Stimulated activated naive CD4-positive, alpha-beta T cell (primary cell): ENCODE data around the gene ABCC8.
A peak's percentile ranks its signal among the peaks of the same experiment; 100 is the strongest.

Experiments
- DNase-seq, 6 experiments: peaks; one replicate each; lab custom pipeline; 2025; lab: John Stamatoyannopoulos, UW

ABCC8 gene

DNA sequence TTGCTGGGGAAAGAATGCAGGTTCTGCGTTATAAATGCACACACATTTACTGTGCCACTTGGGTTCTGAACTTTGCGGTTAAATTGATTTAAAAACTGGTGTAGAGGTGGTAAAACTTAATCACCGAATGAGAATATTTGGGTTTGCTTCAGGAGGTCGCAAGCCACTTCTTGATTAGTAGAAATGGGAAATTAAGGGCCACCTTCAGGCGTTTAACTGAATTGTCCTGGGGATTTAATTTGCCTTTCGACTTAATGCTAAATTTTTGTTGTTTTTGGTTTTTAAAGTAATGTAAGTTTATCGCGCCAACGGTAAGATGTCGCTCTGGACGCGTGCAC lies 125.5 kb downstream of the ABCC8 start:
- DNase-seq: no peak

DNA sequence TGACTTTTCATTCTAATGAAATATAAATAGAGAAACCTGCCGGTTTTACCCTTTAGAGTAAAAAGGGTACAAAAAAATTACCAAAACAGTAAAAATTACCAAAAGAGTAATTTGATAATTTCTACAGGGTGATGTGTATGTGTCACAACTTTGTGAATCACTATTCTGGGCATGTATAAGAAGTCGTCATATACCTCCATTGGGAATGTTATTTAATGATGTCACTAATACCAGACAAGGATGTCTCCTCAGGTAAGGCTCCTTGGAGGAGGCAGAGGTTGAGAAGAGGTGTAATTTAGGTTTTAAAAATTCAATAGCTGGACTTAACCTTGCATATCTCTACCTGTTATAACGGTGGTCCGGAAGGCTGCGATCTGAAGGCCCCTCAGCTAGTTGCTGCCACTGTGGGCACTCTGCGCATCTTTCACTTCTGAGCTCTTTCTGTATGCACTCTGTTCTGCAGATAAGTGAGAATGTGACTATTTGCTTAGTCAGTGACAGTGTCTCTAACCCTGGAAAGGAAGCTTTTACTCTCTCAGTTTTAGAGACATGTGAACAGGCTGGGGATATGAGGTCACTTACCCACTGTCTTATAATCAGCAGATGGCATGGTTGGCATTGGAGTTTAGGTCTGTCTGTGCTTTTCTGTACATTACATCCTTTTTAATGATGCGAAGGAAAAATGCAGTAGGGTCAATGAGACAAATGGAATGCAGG lies 126.0 kb downstream of the ABCC8 start:
- peak in 1 of 6 experiments; percentile 6 for DNase-seq

DNA sequence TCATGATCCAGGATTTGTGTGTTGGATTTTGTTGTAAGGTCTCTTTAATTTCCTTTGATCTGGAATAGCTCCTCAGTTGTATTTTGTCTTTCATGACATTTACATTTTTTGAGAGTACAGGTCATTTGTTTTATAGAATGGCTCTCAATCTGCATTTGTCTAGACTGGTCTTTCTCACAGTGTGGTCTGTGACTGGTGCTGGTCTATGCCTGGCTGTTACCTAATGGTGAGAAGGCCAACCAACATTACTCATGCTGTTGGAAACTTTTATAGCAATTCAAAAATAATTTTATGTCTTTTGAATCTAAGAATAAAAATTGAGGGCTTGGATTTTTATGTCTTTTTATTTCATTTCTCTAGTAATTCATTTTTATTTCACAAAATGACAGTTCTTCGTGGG lies 129.0 kb downstream of the ABCC8 start:
- DNase-seq: no peak

DNA sequence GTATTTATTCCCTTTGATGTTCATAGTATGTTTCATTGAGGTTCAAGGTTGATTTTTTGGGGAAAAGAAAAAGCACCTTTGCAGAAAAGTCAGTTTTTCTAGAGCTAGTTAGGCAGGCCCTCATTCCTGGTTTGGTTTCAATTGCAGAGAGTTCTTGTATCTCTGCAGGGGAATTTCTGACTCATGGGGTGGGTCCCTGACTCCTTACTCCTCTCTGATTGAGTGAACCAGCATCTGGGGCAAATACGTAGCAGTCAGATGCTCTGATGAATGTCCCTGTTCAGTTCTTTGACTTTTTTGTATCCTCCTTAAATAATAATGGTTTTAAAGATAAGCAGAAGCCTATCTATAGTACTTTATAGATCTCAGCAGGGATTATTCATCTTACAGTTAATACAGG lies 132.7 kb downstream of the ABCC8 start:
- DNase-seq: no peak

DNA sequence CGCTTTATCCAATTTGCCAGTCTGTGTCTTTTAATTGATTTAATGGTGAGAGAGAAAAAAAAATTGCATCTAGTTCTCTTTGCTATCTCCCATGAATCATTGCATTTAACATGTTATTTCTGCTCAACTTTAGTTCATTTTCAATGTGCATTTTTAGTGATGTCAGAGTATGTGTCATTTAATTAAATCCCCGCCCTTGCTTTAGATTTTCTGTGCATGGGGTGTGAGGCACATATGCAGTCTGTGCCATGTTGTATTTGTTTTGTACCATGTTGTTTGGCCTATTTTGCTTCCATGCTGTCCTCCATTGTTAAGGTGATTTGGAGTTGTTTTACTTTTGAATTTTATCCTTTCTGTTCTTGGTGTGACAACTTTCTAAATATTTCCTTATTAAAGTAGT lies 133.4 kb downstream of the ABCC8 start:
- DNase-seq: no peak
